UCSD-AML1 (cell line): ENCODE data around the gene ADAM22.

Experiments used
- DNase-seq: peaks from one replicate; lab custom pipeline; 2025; ENCODE audit not compliant: unreplicated experiment; lab: John Stamatoyannopoulos, UW

ADAM22 gene

DNA sequence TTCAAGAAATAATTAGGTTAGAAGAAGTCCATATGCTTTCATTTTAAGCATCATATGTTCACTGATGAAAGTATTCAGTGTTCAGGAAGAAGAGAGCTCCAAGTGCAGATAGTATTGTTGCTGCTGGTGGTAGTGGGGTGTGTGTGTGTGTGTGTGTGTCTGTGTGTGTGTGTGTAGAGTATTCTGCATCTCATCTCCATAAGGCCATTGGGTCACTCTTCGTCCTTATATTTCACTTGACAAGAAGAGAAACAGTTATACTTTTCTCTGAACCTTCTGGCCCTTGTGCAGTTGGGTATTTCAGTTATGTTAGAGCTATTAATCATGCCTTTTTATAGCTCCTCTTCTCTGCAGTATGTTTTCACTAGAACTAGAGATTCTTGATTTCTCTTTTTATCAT lies 26.2 kb downstream of the ADAM22 start:
- no peak for DNase-seq

GRCh38 chr7:87961754-87962153 lies 27.7 kb downstream of the ADAM22 start:
- DNase-seq: no peak

DNA sequence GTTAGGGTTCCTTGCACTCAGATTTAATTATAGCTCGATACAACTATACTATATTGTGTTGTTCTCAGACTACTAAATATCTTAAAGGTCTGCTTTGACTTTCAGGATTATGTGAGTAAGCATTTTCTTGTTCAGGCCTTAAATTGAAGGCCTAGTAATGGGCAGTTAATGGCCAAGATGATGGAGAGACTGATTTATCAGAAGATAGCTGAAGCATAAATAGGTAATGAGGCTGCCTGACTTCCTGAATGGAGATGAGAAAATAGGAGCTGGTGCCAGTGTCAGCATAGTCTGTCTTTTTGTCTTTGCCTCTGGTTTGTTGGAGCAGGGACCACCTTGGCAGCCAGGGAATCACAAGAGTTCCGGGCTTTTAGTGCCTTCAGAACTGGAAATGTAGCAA lies 32.2 kb downstream of the ADAM22 start:
- no peak for DNase-seq

DNA sequence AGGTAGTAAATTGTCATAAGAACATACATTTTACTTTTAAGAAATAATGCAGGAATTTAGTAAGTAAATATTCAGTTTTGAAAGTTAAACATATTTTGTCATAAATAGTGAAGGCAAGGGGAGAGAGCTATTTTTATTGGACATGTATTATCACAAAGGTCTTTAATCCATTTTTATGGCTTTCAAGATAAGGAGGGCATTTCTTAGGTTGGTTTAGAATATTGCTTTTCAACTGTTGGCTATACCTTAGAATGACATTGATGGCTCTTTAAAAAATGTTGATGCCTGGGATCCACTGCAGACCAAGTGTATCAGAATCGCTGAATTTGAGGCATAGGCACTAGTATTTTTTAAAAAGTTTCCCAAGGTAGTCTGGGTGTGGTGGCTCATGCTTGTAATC lies 34.0 kb downstream of the ADAM22 start:
- no peak for DNase-seq

DNA sequence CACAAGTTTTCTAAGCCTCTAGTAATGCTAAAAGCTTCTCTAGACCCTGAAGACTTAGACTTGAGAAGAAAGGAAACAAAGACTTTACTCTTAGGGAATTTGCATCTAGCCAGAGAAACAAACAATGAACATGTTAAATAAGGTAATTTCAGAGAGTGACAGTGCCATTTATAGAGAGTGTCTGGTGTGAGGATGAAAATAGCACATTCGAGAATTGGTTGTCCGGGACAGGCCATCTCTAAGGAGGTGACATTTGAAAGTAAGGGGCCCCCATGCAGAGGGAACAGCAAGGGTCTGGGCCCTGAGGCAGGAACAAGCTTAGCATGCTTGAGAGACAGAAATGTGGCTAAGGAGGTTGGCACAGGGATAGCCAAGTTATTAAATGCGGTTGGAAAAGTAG lies 48.1 kb downstream of the ADAM22 start:
- no peak for DNase-seq

DNA sequence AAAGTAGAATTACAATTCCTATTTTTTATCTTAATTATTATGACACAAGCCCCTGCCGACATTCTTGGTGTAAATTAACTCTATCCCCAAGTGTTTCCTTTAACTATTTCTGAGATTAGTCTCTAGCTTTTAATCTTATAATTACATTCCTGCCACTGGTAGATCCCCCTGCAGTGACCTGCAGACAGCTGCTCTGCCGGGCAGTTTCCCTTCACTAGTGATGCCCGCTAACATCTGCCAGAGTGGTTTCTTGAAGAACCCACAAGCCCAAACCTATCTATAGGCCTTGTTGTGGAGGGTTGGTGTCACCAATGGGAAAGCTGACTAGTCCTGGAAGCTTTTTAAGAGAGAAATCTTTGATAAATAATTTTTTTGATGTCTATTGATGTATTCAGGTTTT lies 50.0 kb downstream of the ADAM22 start:
- DNase-seq: no peak

DNA sequence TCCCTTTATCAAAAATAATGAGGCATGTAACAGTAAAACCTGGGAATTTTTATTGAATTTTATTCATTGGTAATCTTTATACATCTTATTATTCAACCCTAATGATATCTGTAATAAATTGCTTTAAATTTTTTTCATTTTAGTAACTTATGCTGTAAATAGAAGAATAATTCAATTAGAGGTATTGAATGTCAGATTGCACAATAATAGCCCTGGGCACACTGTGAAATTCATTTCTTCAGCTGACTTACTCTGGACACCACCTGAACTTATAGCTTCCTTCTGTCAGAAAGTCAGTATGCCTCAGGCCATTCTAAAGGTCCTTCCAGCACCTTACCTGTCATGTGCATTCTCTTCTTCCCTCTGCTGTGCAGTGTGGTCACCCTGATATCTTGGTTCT lies 59.2 kb downstream of the ADAM22 start:
- no peak for DNase-seq

DNA sequence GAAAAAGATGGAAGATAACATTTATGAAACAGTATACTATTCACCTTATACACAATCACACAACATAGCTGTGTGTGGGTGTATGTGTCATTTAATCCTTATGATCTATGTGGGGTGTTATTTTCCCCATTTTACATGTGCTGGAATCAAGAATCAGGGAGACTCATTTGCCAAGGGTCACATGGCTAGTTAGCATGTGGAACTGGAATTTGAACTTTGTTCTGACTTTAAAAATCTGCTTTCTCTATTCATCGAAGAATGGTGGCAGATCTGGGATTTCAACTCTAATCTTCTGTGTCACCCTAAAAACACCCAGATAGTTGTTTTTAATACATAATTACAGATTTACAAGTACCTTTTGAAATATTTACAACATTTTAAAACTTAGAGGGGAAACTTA lies 65.2 kb downstream of the ADAM22 start:
- no peak for DNase-seq

- DNase-seq: no peak
Observed at GRCh38 chr7:88001744-88002530, 67.9 kb downstream of the ADAM22 start.

DNA sequence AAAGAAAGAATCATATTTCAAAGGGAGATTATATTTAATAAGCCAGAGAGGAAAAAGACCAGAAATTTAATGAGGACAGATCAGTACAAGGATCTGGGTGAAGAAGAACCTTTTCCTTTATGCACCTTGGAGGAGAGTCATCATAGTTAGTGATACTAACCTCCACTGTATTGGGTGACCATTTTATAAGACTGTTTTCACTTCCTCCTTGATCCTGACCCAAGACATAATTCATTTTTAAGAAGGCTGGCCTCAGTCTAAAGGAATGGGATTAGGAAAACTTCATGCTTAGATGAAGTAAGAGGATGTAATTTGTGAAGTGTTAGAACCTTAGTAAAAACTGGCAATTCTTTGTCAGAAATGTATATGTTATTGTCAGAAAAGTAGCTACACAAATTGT lies 68.6 kb downstream of the ADAM22 start:
- DNase-seq: no peak

DNA sequence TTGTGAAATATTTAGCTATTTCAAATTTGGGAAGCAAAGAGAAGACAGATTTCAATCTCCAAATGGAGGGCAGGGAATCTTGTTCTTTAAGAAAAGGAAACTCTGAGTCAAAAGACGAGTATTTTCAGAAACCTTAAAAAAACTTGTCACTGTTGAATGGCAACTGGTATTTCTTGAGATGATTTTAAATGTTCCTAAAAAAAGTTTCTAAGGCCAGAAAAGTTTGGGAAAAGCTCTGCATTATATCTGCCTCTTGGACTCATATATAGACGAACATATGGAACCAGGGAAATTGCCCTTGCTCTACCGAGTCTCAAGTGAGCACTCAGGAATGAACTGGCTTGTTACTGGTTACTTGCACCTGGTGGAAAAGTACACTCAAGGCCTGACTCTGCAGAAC lies 69.5 kb downstream of the ADAM22 start:
- DNase-seq: no peak

DNA sequence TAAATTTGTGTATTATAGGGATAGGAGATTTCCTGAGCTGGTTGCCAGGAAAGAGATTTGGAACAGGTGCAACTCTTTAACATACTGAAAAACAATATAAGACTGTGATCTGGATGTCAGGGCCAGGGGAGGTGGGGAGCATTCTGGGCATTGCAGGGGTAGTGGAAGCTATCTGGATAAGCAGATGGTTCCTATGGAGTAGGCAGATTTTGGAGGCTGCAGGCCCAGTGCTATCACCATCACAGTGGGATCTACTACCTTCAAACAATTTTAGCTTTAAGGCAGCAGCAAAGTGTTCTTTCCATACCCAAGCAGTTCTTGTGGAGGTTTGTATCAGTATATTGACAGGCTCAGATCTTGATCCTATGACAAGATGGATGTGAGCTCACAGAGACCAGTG lies 71.1 kb downstream of the ADAM22 start:
- DNase-seq: no peak

GRCh38 chr7:88009651-88010050 lies 75.6 kb downstream of the ADAM22 start:
- DNase-seq: no peak

GRCh38 chr7:88012086-88012485 lies 78.0 kb downstream of the ADAM22 start:
- no peak for DNase-seq

- DNase-seq: no peak
Observed at GRCh38 chr7:88013981-88014380, 79.9 kb downstream of the ADAM22 start.

DNA sequence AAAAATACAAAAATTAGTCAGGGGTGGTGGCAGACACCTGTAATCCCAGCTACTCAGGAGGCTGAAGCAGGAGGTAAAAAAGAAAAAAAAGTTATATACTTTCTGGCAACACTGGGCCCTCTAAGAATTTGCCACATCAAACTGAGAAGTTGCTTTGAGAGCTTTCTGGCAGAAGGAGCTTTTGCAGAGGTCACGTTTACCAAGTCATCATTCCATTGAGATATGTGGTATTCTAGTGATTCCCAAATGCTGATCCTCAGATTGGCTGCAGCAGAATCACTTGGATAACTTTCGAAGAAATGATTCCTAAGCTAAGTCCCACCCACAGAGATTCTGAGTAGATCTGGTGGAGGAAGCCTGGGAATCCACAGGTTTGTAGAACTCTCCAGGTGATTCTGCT lies 80.5 kb downstream of the ADAM22 start:
- no peak for DNase-seq

- no peak for DNase-seq
Observed at GRCh38 chr7:88015309-88015708, 81.3 kb downstream of the ADAM22 start.

DNA sequence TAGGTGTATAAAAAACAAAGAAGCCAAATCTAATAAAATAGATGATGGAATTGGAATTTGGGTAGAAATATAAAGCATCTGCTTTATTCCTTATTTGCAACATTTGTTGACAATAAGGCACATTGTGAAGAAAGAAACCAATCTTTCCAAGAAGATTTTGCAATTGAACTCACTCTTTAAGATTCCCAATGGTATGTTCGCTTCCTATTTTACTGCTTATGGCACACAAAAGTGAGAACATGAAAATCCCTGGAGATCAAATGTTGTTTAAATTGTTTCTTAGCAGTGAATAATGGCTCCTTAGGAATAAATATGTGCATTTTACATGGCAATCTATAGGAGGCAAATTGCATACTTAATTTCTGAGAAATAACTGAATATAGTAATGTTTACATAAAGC lies 84.5 kb downstream of the ADAM22 start:
- no peak for DNase-seq

DNA sequence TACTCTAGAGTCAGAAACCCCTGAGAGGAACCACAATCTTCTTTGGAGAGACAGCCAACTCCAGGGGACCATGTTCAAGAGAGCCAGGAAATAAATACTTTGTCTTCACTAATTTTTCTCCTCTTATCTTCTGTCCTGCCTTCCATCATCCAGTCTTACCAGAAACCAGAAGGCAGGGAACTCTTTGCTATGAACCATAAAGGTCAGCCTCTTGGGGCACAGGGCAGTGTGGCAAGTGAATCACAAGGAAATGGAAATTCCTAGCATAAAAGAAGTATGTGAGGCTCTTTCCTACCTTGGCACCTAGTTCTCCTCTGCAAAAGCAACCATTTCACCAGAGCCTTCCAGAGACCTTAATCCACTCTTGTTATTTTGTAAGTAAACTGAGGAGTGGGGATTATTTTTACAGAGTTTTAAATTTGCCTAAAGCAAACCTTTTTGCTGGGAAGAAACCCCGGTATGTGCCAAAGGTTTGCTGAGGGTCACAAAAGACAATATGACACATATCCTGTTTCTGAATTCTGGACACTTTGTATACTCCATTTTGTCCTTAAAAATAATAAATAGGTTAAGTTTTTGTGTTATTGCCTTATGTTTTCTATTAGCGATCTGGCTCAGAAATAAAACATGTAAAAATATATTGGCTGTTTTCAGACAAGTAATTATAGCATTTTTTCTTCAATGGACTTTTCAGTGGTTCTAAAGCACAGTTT lies 87.1 kb downstream of the ADAM22 start:
- DNase-seq: no peak

DNA sequence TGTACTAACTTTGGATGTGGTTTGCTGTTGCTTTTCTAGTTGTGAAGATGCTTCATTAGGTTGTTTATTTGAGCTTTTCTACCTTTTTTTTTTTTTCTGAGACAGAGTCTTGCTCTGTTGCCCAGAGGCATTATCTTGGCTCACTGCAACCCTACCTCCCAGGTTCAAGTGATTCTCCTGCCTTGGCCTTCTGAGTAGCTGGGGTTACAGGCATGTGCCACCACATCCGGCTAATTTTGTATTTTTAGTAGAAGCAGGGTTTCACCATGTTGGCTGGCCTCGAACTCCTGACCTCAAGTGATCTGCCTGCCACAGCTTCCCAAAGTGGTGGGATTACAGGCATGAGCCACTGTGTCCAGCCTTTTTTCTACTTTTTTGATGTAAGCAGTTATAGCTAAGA lies 93.7 kb downstream of the ADAM22 start:
- no peak for DNase-seq

DNA sequence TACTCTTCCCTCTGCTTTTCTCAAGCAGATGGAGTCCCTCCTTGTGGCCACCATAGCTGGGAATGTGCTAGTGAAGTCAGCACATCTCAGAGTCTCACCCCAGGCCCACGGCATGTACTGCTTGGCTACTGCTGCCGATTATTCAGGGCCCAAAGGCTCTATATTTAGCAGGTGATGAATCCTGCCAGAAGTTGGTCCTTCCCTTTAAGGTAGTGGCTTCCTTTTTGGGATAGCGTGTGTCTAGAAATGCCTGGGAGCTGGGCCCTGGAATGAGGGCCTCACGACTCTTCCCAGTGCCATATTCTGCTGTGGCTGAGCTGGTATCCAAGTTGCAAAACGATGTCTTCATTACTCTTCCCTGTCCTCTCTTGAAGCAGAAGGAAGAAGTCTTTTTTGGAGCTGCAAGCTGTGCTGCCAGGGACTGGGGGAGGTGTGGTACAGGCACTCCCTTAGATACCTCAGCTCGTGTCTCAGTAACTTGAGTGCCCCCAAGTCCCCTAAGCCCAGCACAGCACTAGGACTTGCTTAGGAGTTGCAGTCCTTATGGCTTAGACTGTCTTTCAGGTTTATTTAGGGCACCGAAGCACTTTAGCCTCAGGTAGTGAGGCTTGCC lies 100.1 kb downstream of the ADAM22 start:
- no peak for DNase-seq

- DNase-seq: no peak
Observed at GRCh38 chr7:88037050-88037449, 103.0 kb downstream of the ADAM22 start.
